NCI-H748 (cell line): ENCODE measurements around the gene TTC6.
A peak's percentile ranks its signal among the peaks of the same experiment; 100 is the strongest.

ENCODE experiments used
- DNase-seq: peaks from one replicate; lab custom pipeline; 2025; ENCODE audit not compliant: unreplicated experiment; lab: John Stamatoyannopoulos, UW

Gene TTC6

GRCh38 chr14:37618498-37619028 is 23.1 kb downstream of the TTC6 start:
- DNase-seq = no peak

GRCh38 chr14:37620856-37621255 is 25.4 kb downstream of the TTC6 start:
- no peak for DNase-seq

GRCh38 chr14:37622231-37622923 is 26.9 kb downstream of the TTC6 start:
- no peak for DNase-seq

GRCh38 chr14:37623426-37623951 is 28.1 kb downstream of the TTC6 start:
- DNase-seq = no peak

GRCh38 chr14:37623971-37624370 is 28.5 kb downstream of the TTC6 start:
- no peak for DNase-seq

GRCh38 chr14:37625597-37626595 is 30.5 kb downstream of the TTC6 start:
- DNase-seq = no peak

- peak; percentile 6 for DNase-seq
Measured at GRCh38 chr14:37637341-37637740, 41.9 kb downstream of the TTC6 start.

GRCh38 chr14:37638599-37638998 is 43.2 kb downstream of the TTC6 start:
- DNase-seq = no peak

GRCh38 chr14:37641117-37641516 is 45.7 kb downstream of the TTC6 start:
- peak; percentile 23 for DNase-seq

GRCh38 chr14:37642125-37642524 is 46.7 kb downstream of the TTC6 start:
- no peak for DNase-seq

GRCh38 chr14:37643701-37644100 is 48.3 kb downstream of the TTC6 start:
- DNase-seq = peak; percentile 35
